ENCODE measurements around the gene GOLGA6L10.
"Not testable (repeated sequence)": the region's sequence is repeated elsewhere in the genome, so short reads cannot be mapped to it uniquely, and the experiment has no call there.

Gene GOLGA6L10, protein sequence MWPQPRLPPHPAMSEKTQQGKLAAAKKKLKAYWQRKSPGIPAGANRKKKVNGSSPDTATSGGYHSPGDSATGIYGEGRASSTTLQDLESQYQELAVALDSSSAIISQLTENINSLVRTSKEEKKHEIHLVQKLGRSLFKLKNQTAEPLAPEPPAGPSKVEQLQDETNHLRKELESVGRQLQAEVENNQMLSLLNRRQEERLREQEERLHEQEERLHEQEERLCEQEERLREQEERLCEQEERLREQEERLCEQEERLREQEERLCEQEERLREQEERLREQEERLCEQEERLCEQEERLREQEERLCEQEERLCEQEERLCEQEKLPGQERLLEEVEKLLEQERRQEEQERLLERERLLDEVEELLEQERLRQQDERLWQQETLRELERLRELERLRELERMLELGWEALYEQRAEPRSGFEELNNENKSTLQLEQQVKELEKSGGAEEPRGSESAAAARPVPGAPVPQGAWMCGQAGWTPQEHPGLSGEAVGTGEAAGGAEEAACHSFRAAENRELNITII

GRCh38 chr15:82349375-82349774, at the start of gene GOLGA6L10:
TSS of gene GOLGA6L10 (minus strand) at chr15:82349475. CDS start at chr15:82349375, 100 bp downstream.
- not testable (repeated sequence) for DNase-seq

DNA sequence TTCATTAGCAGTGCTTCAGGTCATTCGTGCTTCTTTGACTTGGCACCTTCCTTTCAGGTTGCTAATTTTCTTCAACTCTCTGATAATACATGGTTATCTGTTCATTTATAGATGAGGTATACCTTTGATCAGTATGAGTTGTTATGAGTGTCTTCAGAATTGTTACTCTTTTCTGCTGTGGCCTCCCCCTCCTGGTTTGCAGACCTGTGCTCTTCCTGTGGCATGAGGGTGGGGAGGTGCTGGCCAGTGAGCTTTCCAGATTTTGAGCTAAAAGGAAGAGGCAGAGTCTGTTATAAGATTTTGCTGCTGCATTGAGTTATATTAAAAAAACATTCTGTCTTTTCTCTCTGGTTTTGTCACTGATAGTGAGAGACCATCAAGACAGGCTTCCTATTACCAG, 49.5 kb upstream of the GOLGA6L10 start:
- DNase-seq: no peak

GRCh38 chr15:82397817-82398216, 48.5 kb upstream of the GOLGA6L10 start:
- no peak for DNase-seq

GRCh38 chr15:82395788-82396187, 46.5 kb upstream of the GOLGA6L10 start:
- DNase-seq: not testable (repeated sequence)

- DNase-seq: no peak
Measured at GRCh38 chr15:82393671-82394070, 44.4 kb upstream of the GOLGA6L10 start.

GRCh38 chr15:82392077-82392476, 42.8 kb upstream of the GOLGA6L10 start:
- not testable (repeated sequence) for DNase-seq

DNA sequence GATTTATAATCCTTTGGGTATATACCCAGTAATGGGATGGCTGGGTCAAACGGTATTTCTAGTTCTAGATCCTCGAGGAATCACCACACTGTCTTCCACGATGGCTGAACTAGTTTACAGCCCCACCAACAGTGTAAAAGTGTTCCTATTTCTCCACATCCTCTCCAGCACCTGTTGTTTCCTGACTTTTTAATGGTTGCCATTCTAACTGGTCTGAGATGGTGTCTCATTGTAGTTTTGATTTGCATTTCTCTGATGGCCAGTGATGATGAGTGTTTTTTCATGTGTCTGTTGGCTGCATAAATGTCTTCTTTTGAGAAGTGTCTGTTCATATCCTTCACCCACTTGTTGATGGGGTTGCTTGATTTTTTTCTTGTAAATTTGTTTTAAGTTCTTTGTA, 40.9 kb upstream of the GOLGA6L10 start:
- DNase-seq: not testable (repeated sequence)

- not testable (repeated sequence) for DNase-seq
Measured at GRCh38 chr15:82387209-82387608, 37.9 kb upstream of the GOLGA6L10 start.

DNA sequence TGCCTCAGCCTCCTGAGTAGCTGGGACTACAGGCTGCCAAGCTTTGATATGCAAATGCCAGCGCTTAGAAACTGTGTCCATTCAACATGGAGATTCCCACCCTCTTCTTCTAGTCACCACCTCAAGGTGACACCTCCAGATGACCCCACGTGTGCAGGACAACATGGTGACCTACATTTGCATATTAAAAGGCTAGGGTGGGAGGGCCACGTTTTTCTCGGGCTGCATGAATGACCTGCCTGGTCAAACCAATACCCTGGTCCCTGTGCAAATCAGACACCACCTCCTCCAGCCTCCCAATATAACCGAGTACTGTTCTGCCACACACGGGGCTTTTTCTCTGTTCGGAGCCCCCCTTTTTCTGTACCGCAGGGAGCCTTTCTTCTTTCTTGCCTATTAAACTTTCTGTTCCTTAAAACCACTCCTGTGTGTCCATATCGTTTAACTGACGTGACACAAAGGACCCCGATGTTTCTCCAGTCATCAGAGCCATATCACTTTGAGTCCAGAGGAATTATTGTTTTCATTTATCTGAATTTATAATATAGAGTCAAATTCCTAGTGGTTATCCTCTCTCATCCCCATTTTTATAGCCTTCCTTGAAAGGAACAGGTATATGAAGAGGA, 32.2 kb upstream of the GOLGA6L10 start:
- not testable (repeated sequence) for DNase-seq

GRCh38 chr15:82379552-82379951, 30.3 kb upstream of the GOLGA6L10 start:
- DNase-seq: not testable (repeated sequence)

DNA sequence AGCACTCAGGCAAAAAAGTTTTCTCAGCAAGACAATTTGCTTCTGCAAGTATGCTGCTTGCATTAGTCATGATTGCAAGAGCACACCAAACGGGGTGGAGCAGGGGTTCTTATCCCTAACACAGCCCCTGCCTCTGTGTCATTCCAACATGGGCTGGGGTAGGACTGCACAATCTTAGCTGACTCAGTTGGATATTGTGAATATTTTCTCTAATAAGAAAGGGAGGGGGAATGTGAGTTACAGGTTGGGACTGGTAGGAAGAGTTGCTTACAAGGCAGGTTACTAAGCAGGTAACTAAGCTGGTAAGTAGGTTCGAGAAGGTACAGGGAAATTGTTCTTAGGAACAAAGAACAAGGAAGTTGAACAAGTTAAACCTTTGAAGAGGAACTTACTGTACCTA, 24.4 kb upstream of the GOLGA6L10 start:
- not testable (repeated sequence) for DNase-seq

GRCh38 chr15:82371656-82372055, 22.4 kb upstream of the GOLGA6L10 start:
- no peak for DNase-seq

DNA sequence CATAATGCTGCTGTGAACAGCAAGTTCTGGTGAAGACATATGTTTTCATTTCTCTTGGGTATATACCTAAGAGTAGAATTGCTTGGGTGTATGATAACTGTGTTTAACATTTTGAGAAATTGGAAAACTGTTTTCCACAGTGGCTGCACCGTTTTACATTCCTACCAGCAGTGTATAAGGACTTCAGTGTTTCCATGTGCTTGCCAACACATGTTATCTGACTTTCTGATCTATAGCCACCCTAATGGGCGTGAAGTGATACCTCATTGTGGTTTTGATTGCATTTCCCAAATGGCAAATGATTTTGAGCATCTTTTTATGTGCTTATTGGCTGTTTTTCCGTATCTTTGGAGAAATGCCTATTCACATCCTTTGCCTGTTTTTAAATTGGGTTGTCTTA, 18.5 kb upstream of the GOLGA6L10 start:
- not testable (repeated sequence) for DNase-seq

GRCh38 chr15:82365692-82366323, 16.5 kb upstream of the GOLGA6L10 start:
- not testable (repeated sequence) for DNase-seq

DNA sequence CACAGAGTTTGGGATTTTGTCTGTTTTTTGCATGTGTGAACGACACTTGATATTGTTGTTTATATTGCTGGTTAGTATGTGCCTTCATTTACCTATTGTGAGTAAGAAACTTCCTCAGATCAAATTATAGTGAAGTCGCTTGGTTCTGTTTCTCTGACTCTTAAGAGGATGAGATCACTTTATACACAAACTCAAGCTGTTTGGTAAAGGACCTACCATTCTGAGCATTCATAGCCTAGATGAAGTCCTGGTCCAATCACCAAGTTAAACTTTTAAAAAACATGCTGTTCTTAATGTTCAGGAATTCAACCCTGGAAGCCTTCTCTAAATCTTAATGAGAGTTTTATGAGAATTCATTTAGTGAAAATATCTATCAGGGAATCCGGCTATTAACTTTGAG, 15.3 kb upstream of the GOLGA6L10 start:
- DNase-seq: not testable (repeated sequence)

DNA sequence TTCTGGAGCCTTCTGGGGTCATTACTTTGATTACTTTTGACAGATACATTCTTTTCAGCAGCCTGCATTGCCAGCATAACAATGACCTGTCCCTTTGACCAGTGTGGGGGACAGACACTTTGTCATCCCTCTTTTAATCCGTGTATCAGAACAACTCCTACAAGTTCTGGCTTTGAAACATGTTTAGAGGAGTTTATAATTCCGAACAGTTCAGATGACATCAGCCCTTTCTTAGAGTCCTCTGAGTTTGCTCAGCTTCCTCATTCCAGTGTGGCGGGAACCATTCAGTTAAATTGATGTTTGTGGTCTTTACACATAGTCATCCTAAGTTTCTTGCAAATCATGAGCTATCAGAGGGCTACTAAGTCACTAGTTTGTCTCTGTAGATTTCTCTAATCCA, 13.5 kb upstream of the GOLGA6L10 start:
- not testable (repeated sequence) for DNase-seq

DNA sequence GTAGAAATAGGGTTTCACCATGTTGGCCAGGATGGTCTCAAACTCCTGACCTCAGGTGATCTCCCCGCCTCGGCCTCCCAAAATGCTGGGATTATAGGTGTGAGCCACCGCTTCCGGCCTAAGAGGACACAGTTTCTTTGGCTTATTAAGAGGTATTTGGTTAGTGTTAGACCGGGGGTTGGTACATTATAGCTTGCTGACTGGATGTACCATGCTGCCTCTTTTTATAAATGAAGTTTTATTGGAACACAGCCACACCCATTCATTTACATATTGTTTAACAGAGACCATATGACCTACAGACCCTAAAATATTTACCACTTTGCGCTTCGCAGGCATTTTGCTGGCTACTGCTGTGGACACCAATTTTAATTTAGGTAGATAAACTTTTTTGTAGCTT, 11.3 kb upstream of the GOLGA6L10 start:
- DNase-seq: not testable (repeated sequence)

DNA sequence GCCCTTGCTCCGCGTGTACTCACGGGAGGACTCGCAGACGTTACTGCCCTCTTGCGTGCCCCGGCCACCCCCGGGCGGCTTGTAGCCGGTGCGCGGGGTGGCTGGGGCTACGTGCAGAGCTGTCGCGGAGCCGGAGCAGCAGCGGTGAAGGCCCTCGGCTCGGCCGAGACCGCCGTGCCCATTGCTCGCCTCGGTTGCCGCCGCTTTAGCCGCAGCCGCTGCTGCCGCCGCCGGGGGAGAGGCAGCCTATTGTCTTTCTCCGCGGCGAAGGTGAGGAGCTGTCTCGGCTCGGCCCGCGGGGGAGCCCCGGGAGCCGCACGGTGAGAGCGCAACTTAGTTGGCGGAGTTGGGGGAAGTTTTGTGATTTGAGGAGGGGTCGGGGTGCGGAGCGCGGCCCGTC, 5.8 kb upstream of the GOLGA6L10 start:
- DNase-seq: not testable (repeated sequence)

DNA sequence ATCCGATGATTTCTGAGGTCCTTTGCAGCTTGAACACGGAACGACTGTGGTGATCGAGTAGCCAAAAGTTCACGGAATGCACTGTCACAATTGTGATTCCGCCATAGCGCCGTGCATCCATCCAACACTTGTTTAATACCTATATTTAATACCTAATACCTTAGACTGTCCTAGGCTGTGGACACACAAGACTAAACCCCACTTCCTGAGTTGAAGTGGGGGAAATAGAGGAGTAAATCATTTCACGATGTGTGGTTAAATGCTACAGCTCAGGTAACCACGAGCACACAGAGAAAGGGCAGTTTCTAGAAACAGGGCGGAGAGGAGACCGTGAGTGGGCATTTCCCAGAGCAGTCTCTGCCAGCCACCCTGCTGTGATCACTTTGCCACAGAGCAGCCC, 5.3 kb upstream of the GOLGA6L10 start:
- DNase-seq: not testable (repeated sequence)

- DNase-seq: not testable (repeated sequence)
Measured at GRCh38 chr15:82347645-82348044, 1.6 kb downstream of the GOLGA6L10 start.

GRCh38 chr15:82345176-82345575, 4.1 kb downstream of the GOLGA6L10 start:
- not testable (repeated sequence) for DNase-seq

DNA sequence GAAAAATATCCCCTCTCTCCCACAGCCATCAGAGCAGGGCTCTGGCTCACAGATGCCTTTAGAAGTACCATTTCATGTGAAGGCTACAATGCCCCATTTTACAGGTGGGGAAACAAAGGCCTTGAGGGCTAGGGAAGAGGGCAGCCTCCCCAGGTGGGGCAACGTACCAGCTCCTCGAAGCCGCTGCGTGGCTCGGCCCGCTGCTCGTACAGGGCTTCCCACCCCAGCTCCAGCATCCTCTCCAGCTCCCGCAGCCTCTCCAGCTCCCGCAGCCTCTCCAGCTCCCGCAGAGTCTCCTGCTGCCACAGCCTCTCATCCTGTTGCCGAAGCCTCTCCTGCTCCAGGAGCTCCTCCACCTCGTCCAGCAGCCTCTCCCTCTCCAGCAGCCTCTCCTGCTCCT, 4.9 kb downstream of the GOLGA6L10 start:
- DNase-seq: not testable (repeated sequence)

DNA sequence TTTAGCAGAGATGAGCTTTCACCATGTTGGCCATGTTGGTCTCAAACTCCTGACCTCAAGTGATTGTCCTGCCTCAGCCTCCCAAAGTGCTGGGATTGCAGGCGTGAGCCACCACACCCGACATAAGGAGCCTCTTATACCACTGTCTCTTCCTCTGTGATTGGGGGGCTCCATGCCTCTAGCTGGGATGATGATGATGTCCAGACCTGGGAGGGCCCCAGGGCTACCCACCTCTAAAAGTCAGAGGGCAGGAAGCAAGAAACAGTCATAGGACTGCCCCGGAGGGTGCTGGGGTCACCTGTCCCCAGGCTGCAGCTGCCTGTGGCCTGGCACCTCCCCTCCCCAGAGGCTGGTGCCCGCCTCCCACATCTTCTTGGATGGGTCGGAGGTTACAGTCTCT, 5.4 kb downstream of the GOLGA6L10 start:
- not testable (repeated sequence) for DNase-seq
